Ovary (tissue), 3 donors: ENCODE results near the gene FERMT2.

Experiments used
- EP300 ChIP-seq: sonication (generic); formaldehyde crosslinking; IDR thresholded peaks from one replicate; pipeline ENCODE4 v1.6.1; 2017; ENCODE audit warnings: antibody characterized with exemption
- TF ChIP-seq, protein P1 (sequence below), 3 donors: fragments of 450-650 bp in 2 of 3; fragments of 200-600 bp in 1 of 3; IDR thresholded peaks; one replicate each; pipeline versions ENCODE4 v1.5.1 to v1.8.0; 2016 to 2022; ENCODE audit warnings: antibody characterized with exemption in 3 of 3, mild to moderate bottlenecking in 1 of 3
- donor health status: DM: no; HTN: no; CAD: no.

- TF ChIP-seq, protein P1, sequence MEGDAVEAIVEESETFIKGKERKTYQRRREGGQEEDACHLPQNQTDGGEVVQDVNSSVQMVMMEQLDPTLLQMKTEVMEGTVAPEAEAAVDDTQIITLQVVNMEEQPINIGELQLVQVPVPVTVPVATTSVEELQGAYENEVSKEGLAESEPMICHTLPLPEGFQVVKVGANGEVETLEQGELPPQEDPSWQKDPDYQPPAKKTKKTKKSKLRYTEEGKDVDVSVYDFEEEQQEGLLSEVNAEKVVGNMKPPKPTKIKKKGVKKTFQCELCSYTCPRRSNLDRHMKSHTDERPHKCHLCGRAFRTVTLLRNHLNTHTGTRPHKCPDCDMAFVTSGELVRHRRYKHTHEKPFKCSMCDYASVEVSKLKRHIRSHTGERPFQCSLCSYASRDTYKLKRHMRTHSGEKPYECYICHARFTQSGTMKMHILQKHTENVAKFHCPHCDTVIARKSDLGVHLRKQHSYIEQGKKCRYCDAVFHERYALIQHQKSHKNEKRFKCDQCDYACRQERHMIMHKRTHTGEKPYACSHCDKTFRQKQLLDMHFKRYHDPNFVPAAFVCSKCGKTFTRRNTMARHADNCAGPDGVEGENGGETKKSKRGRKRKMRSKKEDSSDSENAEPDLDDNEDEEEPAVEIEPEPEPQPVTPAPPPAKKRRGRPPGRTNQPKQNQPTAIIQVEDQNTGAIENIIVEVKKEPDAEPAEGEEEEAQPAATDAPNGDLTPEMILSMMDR (IDR thresholded peaks at IDR 0.05), result no peak
- TF ChIP-seq EP300, result no peak
Measured at GRCh38 chr14:52922059-52922458, 28.8 kb downstream of the FERMT2 start.
